NCI-H2196 treated with DMSO at 0.1 percent for 48 hours (cell line): ENCODE results near the gene CDH13.

Experiments
- DNase-seq: peaks from one replicate; lab custom pipeline; 2025; ENCODE audit not compliant: unreplicated experiment; lab: John Stamatoyannopoulos, UW

CDH13 gene

GRCh38 chr16:83138976-83139690, 512.4 kb downstream of the CDH13 start:
- no peak for DNase-seq

DNA sequence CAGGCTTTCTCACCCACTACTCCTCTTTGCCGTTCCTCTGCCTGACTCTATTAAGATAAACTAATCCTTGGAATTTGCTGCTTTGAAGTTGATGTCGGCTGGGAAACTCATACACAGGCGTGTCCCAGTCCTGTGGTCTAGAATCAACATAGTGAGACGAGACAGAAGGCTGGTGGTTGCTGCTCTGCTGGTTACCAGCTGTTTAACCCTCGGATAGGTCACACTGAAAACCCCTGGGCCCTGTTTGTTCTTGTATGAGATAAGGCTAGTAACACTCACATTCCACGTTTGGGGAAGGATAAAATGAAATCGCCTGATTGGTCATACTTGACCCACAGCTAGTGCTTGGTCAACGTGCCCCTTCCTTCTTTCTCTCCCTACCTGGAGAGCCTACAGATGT, 517.0 kb downstream of the CDH13 start:
- DNase-seq: no peak

DNA sequence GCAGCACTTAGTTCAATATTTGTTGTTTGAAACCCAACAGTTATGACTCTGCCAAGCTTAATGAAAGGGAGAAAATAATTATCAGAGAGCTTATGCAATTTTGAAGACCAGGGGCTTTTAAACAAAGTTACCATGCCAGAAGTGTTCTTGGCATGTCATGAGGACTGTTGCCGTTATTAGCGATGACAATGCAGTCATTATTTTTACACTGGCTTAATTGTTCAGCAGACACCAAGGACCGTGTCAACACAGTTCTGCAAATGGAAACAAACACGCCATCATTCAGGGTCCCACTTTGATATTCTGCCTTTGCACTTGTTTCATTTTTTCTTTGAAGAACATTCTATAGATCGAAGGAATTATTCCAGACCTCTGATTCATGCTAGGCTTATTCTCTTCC, 518.5 kb downstream of the CDH13 start:
- DNase-seq: no peak

DNA sequence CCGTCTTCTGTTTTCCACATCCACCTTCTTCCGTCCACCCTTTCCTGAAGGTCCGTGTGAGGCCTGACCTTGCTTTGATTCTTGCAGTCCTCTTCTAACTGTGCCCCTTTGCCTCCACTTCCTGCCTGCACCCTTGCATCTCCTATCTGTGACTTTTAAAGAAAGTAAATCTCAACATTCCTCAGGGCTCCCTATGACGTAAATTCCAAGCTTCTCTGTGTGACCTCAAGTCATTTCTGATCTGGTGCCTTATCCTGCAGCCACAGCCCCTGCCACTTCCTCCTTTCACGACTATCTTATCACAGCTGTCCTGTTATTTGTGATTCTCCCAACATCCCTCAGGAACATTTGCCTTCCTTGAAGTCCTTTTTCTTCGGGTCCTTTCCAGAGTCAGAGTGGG, 520.5 kb downstream of the CDH13 start:
- no peak for DNase-seq

- DNase-seq: no peak
Measured at GRCh38 chr16:83158320-83158957, 531.7 kb downstream of the CDH13 start.

GRCh38 chr16:83159049-83159448, 532.3 kb downstream of the CDH13 start:
- DNase-seq: no peak

DNA sequence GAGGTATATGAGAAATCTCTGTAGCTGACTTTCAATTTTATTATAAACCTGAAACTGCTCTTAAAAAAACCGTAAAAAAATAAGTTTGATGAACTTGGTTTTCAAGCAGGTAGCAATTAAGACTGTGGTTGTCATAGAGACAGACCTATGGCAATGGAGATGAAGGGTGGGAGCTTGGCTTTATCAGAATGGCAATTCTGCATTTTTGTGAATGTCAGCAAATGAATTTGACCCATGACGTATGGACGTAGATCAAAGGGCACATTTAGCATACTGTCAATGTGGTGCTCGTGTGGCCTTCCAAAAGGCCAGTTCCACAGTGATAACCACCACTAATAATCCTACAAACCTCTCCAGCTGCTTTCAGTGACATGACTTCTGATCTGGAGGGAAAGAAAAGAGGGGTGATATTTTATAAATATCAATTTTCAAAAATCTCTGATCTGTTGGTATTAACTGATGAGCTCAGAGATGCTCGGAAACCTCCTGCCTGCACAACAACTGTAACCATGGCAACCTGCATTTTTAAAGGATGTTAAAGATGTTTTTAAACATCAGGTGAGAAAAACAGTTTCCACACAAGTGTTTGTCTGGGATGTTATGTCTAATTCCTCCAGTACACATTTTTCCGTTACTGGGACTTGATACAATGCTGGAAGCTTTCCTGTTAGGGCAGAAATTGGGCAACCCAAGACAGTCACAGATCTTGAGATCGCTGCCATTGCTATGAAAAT, 533.7 kb downstream of the CDH13 start:
- no peak for DNase-seq

DNA sequence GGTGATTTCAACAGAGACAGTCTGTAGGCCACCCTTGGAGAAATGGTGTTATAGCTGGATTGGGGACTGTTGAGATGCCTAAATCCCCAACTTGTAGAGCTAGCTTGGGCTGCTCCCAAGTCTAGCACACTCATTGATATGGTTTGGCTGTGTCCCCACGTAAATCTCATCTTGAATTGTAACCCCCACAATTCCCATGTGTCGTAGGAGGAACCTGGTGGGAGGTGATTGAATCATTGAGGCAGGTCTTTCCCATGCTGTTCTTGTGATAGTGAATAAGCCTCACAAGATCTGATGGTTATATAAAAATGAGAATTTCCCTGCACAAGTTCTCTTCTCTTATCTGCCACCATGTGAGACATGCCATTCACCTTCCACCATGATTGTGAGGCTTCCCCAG, 536.0 kb downstream of the CDH13 start:
- DNase-seq: no peak

GRCh38 chr16:83164816-83165215, 538.0 kb downstream of the CDH13 start:
- no peak for DNase-seq

- no peak for DNase-seq
Measured at GRCh38 chr16:83171396-83171795, 544.6 kb downstream of the CDH13 start.

DNA sequence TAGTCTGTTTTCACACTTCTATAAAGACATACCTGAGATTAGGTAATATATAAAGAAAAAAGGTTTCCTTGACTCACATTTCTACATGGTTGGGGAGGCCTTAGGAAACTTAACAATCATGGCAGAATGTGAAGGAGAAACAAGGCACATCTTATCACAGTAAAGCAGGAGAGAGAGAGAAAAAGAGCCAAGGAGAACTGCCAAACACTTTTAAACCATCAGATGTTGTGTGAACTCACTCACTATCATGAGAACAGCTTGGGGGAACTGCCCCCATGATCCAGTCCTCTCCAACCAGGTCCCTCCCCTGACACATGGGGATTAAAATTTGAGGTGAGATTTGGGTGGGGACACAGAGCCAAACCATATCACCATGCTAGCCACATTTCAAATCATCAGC, 547.9 kb downstream of the CDH13 start:
- DNase-seq: no peak

GRCh38 chr16:83176802-83177201, 550.0 kb downstream of the CDH13 start:
- DNase-seq: no peak

- DNase-seq: no peak
Measured at GRCh38 chr16:83185902-83186301, 559.1 kb downstream of the CDH13 start.

DNA sequence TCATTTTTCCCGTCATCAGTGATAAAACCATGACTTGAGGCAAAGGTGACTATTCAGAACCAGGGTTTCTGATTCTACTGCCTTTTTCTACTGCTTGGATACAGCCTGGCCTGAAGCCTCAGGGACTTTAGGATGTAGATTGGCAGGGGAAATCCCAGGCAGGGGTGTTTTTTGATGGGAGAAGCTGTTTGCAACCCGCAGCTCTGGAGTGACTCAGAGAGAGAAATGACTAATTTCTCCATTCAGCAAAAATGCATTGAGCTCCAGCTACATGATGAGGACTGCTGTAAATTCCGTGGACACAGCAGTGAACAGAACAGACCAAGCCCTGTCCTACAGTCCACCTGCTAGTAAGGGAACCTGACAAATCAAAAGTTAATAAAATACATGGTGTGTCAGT, 560.6 kb downstream of the CDH13 start:
- no peak for DNase-seq

GRCh38 chr16:83196796-83197195, 570.0 kb downstream of the CDH13 start:
- DNase-seq: no peak

DNA sequence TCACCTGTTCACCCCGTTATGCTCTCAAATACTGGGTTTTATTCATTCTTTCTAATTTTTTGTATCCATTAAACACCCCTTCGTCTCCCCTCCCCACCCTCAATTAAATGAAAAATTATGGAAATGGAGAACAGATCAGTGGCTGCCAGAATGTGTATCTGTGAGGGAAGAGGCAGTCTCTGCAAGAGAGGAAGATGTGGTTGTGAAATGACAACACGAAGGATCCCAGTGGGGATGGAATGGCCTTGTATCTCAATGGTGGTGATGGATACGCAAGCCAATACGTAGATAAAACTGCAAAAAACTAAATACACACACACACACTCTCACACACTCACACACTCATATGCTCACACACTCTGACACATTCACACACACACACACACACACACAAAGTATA, 570.7 kb downstream of the CDH13 start:
- no peak for DNase-seq

DNA sequence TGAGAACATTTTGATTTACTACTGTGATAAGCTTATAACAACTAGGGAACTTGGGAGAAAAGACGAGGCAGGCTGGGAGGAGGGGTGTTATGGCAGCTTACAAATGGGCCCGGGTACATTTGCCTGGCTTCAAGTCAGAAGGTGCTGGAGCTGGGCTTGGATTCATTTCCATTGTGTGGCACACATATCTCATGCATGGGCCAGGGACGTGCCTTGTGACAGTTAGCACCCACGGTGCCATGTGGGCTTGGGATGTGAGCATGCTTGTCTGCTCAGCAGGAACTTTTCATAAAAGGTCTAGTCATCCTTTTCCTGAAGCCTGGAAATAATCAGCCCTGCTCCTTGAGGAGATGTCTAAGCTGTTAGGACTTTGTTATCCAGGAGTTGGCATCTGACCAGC, 572.2 kb downstream of the CDH13 start:
- no peak for DNase-seq

- no peak for DNase-seq
Measured at GRCh38 chr16:83200005-83200779, 573.4 kb downstream of the CDH13 start.

GRCh38 chr16:83201748-83202147, 575.0 kb downstream of the CDH13 start:
- no peak for DNase-seq

- DNase-seq: no peak
Measured at GRCh38 chr16:83205896-83206295, 579.1 kb downstream of the CDH13 start.

- no peak for DNase-seq
Measured at GRCh38 chr16:83206426-83206825, 579.7 kb downstream of the CDH13 start.
